Measurements from ENCODE around the gene USH2A. TPM values are rescaled to one million over a fixed set of nuclear protein-coding genes. Genes with fewer than 3 reads are reported as not detected.

The USH2A gene
- total RNA-seq, 1 experiment from 2014 or later, result not detected

- ATAC-seq, result peak; percentile 79
- no peaks in the 10 kb centered on the region for H3K9me3 ChIP-seq (ENCODE audit: control insufficient read depth in 1 of 2, insufficient read depth in 1 of 2, low read depth in 1 of 2, low read length in 2 of 2)
- peaks cover 15 to 19% of the 10 kb centered on the region in 2 experiments for H3K4me1 ChIP-seq (ENCODE audit: control insufficient read depth in 1 of 2, insufficient read depth in 2 of 2, low read length in 2 of 2)
- peaks cover 23% of the 10 kb centered on the region for H3K79me2 ChIP-seq (ENCODE audit: insufficient read depth, low read length)
- RAD21 ChIA-PET (ENCODE audit: low non-redundant PET in 1 of 2, low total read pairs in 2 of 2, uncharacterized antibody in 2 of 2, unreplicated experiment in 2 of 2), result no interaction called here
- H3K27me3 ChIP-seq (ENCODE audit: insufficient read depth, low read length), result no peaks in the 10 kb centered on the region
- peak; percentile 8 for DNase-seq (ENCODE audit: low read depth, low spot score)
- TF ChIP-seq FOSL1 (IDR thresholded peaks at IDR 0.05; ENCODE audit: low read depth), result peak; percentile 31; the same call in 1 of the 2 replicates
- TF ChIP-seq, protein P1, sequence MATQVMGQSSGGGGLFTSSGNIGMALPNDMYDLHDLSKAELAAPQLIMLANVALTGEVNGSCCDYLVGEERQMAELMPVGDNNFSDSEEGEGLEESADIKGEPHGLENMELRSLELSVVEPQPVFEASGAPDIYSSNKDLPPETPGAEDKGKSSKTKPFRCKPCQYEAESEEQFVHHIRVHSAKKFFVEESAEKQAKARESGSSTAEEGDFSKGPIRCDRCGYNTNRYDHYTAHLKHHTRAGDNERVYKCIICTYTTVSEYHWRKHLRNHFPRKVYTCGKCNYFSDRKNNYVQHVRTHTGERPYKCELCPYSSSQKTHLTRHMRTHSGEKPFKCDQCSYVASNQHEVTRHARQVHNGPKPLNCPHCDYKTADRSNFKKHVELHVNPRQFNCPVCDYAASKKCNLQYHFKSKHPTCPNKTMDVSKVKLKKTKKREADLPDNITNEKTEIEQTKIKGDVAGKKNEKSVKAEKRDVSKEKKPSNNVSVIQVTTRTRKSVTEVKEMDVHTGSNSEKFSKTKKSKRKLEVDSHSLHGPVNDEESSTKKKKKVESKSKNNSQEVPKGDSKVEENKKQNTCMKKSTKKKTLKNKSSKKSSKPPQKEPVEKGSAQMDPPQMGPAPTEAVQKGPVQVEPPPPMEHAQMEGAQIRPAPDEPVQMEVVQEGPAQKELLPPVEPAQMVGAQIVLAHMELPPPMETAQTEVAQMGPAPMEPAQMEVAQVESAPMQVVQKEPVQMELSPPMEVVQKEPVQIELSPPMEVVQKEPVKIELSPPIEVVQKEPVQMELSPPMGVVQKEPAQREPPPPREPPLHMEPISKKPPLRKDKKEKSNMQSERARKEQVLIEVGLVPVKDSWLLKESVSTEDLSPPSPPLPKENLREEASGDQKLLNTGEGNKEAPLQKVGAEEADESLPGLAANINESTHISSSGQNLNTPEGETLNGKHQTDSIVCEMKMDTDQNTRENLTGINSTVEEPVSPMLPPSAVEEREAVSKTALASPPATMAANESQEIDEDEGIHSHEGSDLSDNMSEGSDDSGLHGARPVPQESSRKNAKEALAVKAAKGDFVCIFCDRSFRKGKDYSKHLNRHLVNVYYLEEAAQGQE (IDR thresholded peaks at IDR 0.05; ENCODE audit: low read depth), result no peak
- H3K9ac ChIP-seq (ENCODE audit: low read length), result 0 out of 2 replicates have a peak overlapping the region, but pooled peaks have one; percentile 5
- H3K27ac ChIP-seq (ENCODE audit: low read depth, low read length), result peak overlapping the region; percentile 14; the same call in 1 of the 2 replicates
- CTCF ChIA-PET, result no interaction called here
- POLR2A ChIA-PET, result no interaction called here
- H2AFZ ChIP-seq (ENCODE audit: low read depth, low read length, poor library complexity, severe bottlenecking), result no peak overlapping the region
- H3K4me2 ChIP-seq (ENCODE audit: low read length), result peak overlapping the region; percentile 43
- H3K36me3 ChIP-seq (ENCODE audit: control insufficient read depth in 1 of 2, insufficient read depth in 2 of 2, low read length in 2 of 2), result peaks cover 6 to 7% of the 10 kb centered on the region in 2 experiments; a peak in 2 of 4 replicates
- intact Hi-C loops (cut with micrococcal nuclease), result no loop called here
- H3K9me2 ChIP-seq (ENCODE audit: insufficient read depth), result no peaks in the 10 kb centered on the region
- H4K20me1 ChIP-seq (ENCODE audit: insufficient read depth), result no peaks in the 10 kb centered on the region
- BruUV-seq (replicated peaks), result no TSS peak
- H3K4me3 ChIP-seq (replicated peaks in 1 of 2; ENCODE audit: low read depth in 1 of 2, low read length in 2 of 2), result no peak overlapping the region
These were observed 828.0 kb downstream of the USH2A start for GRCh38 chr1:215595231-215595630.

DNA sequence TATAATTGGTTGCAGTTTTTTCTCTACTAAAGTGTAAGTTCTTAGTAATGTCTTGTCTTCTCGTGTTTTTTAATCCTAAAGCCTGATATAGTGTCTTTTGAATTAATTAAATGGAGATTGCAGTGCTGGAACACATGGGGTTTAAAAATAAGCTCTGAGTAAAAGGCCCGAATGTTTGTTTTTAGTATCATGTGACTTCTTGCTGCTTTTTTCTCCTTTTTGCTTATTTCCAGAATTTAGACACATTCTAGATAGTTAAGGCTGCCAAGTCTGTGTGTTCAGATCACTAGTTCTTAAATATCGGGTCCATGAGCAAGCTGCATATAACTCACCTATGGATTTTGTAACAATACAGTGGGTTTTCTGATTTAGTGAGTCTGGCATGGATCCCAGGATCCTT, 828.6 kb downstream of the USH2A start:
- H3K27ac ChIP-seq (ENCODE audit: low read depth, low read length), result peak overlapping the region; percentile 14; the same call in 1 of the 2 replicates
- H3K79me2 ChIP-seq (ENCODE audit: insufficient read depth, low read length), result peaks cover 23% of the 10 kb centered on the region
- CTCF ChIA-PET, result no interaction called here
- no peak overlapping the region for H2AFZ ChIP-seq (ENCODE audit: low read depth, low read length, poor library complexity, severe bottlenecking)
- no peaks in the 10 kb centered on the region for H3K9me2 ChIP-seq (ENCODE audit: insufficient read depth)
- no peaks in the 10 kb centered on the region for H3K9me3 ChIP-seq (ENCODE audit: control insufficient read depth in 1 of 2, insufficient read depth in 1 of 2, low read depth in 1 of 2, low read length in 2 of 2)
- ATAC-seq, result no peak
- POLR2A ChIA-PET, result no interaction called here
- BruUV-seq (replicated peaks), result no TSS peak
- H3K4me1 ChIP-seq (ENCODE audit: control insufficient read depth in 1 of 2, insufficient read depth in 2 of 2, low read length in 2 of 2), result peaks cover 15 to 19% of the 10 kb centered on the region in 2 experiments
- H3K36me3 ChIP-seq (ENCODE audit: control insufficient read depth in 1 of 2, insufficient read depth in 2 of 2, low read length in 2 of 2), result peaks cover 6 to 7% of the 10 kb centered on the region in 2 experiments; a peak in 2 of 4 replicates
- peak overlapping the region; percentile 43 for H3K4me2 ChIP-seq (ENCODE audit: low read length)
- no peak for DNase-seq (ENCODE audit: low read depth, low spot score)
- RAD21 ChIA-PET (ENCODE audit: low non-redundant PET in 1 of 2, low total read pairs in 2 of 2, uncharacterized antibody in 2 of 2, unreplicated experiment in 2 of 2), result no interaction called here
- H4K20me1 ChIP-seq (ENCODE audit: insufficient read depth), result no peaks in the 10 kb centered on the region
- H3K27me3 ChIP-seq (ENCODE audit: insufficient read depth, low read length), result no peaks in the 10 kb centered on the region
- H3K4me3 ChIP-seq (replicated peaks in 1 of 2; ENCODE audit: low read depth in 1 of 2, low read length in 2 of 2), result no peak overlapping the region
- peak overlapping the region; percentile 5; the same call in 1 of the 2 replicates for H3K9ac ChIP-seq (ENCODE audit: low read length)
- intact Hi-C loops (cut with micrococcal nuclease), result no loop called here
- TF ChIP-seq, protein P1 (IDR thresholded peaks at IDR 0.05; ENCODE audit: low read depth), result no peak
- TF ChIP-seq, protein P2, sequence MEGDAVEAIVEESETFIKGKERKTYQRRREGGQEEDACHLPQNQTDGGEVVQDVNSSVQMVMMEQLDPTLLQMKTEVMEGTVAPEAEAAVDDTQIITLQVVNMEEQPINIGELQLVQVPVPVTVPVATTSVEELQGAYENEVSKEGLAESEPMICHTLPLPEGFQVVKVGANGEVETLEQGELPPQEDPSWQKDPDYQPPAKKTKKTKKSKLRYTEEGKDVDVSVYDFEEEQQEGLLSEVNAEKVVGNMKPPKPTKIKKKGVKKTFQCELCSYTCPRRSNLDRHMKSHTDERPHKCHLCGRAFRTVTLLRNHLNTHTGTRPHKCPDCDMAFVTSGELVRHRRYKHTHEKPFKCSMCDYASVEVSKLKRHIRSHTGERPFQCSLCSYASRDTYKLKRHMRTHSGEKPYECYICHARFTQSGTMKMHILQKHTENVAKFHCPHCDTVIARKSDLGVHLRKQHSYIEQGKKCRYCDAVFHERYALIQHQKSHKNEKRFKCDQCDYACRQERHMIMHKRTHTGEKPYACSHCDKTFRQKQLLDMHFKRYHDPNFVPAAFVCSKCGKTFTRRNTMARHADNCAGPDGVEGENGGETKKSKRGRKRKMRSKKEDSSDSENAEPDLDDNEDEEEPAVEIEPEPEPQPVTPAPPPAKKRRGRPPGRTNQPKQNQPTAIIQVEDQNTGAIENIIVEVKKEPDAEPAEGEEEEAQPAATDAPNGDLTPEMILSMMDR (IDR thresholded peaks at IDR 0.05 in 2 of 3, conservative IDR thresholded peaks at IDR 0.05 in 1 of 3; ENCODE audit: borderline replicate concordance in 1 of 3, insufficient read depth in 1 of 3, low read depth in 2 of 3, low read length in 2 of 3), result no peak
- TF ChIP-seq, protein P3, sequence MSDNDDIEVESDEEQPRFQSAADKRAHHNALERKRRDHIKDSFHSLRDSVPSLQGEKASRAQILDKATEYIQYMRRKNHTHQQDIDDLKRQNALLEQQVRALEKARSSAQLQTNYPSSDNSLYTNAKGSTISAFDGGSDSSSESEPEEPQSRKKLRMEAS (IDR thresholded peaks at IDR 0.05), result no peak
- no peak for TF ChIP-seq RAD21 (IDR thresholded peaks at IDR 0.05; ENCODE audit: low read depth)
- TF ChIP-seq EZH2phosphoT487 (IDR thresholded peaks at IDR 0.05; ENCODE audit: borderline replicate concordance), result no peak
- no peak for TF ChIP-seq SP1 (IDR thresholded peaks at IDR 0.05; ENCODE audit: low read depth)
- TF ChIP-seq, protein P4, sequence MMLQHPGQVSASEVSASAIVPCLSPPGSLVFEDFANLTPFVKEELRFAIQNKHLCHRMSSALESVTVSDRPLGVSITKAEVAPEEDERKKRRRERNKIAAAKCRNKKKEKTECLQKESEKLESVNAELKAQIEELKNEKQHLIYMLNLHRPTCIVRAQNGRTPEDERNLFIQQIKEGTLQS (IDR thresholded peaks at IDR 0.05), result no peak
- TF ChIP-seq POLR2A (IDR thresholded peaks at IDR 0.05; ENCODE audit: borderline replicate concordance, extremely low read depth, insufficient read depth, insufficient read length), result no peak
- no peak for TF ChIP-seq ELF1 (IDR thresholded peaks at IDR 0.05; ENCODE audit: borderline replicate concordance, low read depth)

Data from HCT116 (cell line).